BLaER1 treated with 17β-estradiol and CSF1 and Interleukin-3, amounts not matched to agents 10 nM and 100 nM (cell line): ENCODE measurements around the gene GRAMD2B.

ENCODE experiments used
- H3K27ac ChIP-seq, 11 experiments: shearing (Covaris generic); formaldehyde crosslinking; 2 replicates each; pipeline ENCODE4 v1.8.1; 2022
- H3K27me3 ChIP-seq, 11 experiments: shearing (Covaris generic); formaldehyde crosslinking; 2 replicates each; pipeline ENCODE4 v1.8.1; 2022
- H3K36me3 ChIP-seq, 11 experiments: shearing (Covaris generic); formaldehyde crosslinking; 2 replicates each; pipeline ENCODE4 v1.8.1; 2022
- H3K4me1 ChIP-seq, 10 experiments: shearing (Covaris generic); formaldehyde crosslinking; 2 replicates each; pipeline ENCODE4 v1.8.1; 2022
- H3K4me2 ChIP-seq, 11 experiments: shearing (Covaris generic); formaldehyde crosslinking; 2 replicates each; pipeline ENCODE4 v1.8.1; 2022
- H3K4me3 ChIP-seq, 10 experiments: shearing (Covaris generic); formaldehyde crosslinking; 2 replicates each; pipeline ENCODE4 v1.8.1; 2022
- H3K9ac ChIP-seq, 11 experiments: shearing (Covaris generic); formaldehyde crosslinking; 2 replicates each; pipeline ENCODE4 v1.8.1; 2022
- H3K9me3 ChIP-seq, 11 experiments: shearing (Covaris generic); formaldehyde crosslinking; replicated peaks in 1 of 11; 2 replicates each; pipeline ENCODE4 v1.8.1; 2022
- H4K20me1 ChIP-seq, 11 experiments: shearing (Covaris generic); formaldehyde crosslinking; 2 replicates each; pipeline ENCODE4 v1.8.1; 2022
- Cebpa-rat ChIP-seq, 11 experiments: shearing (Covaris generic); IDR thresholded peaks; 2 replicates each; pipeline ENCODE4 v1.8.1; 2022

The GRAMD2B gene

GRCh38 chr5:126506079-126506478 is 82.9 kb downstream of the GRAMD2B start:
- Histone ChIP-seq H3K4me2 (no peak overlapping the region), H3K27ac (no peak overlapping the region), H3K9me3 (0 out of 22 replicates have a peak, but pooled peaks cover 0 to 7% (median 0%) of the 10 kb centered on the region in 11 experiments), H3K27me3 (no peaks in the 10 kb centered on the region), H4K20me1 (no peaks in the 10 kb centered on the region), H3K4me1 (peaks cover 17 to 29% (median 23%) of the 10 kb centered on the region in 10 experiments), H3K36me3 (no peaks in the 10 kb centered on the region), H3K9ac (no peak overlapping the region), H3K4me3 (no peak overlapping the region)
- TF ChIP-seq Cebpa-rat (IDR thresholded peaks at IDR 0.05), result no peak

GRCh38 chr5:126508251-126508961 is 85.2 kb downstream of the GRAMD2B start:
- H3K4me3 ChIP-seq, result peak overlapping the region in 4 of 10 experiments; percentile 18 to 59 (median 39); a peak in 8 of 20 replicates
- no peaks in the 10 kb centered on the region for H4K20me1 ChIP-seq
- H3K4me2 ChIP-seq, result peak overlapping the region; percentile 48 to 85 (median 69)
- no peaks in the 10 kb centered on the region for H3K27me3 ChIP-seq
- peak overlapping the region in 6 of 11 experiments; percentile 14 to 47 (median 34); a peak in 4 of 22 replicates for H3K9ac ChIP-seq
- H3K27ac ChIP-seq, result peak overlapping the region in 9 of 11 experiments; percentile 10 to 73 (median 52); a peak in 16 of 22 replicates
- peaks cover 17 to 29% (median 22%) of the 10 kb centered on the region in 10 experiments for H3K4me1 ChIP-seq
- no peaks in the 10 kb centered on the region for H3K36me3 ChIP-seq
- no peak for TF ChIP-seq Cebpa-rat (IDR thresholded peaks at IDR 0.05)
- H3K9me3 ChIP-seq, result 0 out of 22 replicates have a peak, but pooled peaks cover 0 to 7% (median 0%) of the 10 kb centered on the region in 11 experiments

GRCh38 chr5:126508962-126509279 is 85.7 kb downstream of the GRAMD2B start:
- H3K4me2 ChIP-seq, result peak overlapping the region; percentile 48 to 85 (median 69)
- TF ChIP-seq Cebpa-rat (IDR thresholded peaks at IDR 0.05), result no peak

GRCh38 chr5:126509339-126509738 is 86.1 kb downstream of the GRAMD2B start:
- 0 out of 22 replicates have a peak, but pooled peaks cover 0 to 7% (median 0%) of the 10 kb centered on the region in 11 experiments for H3K9me3 ChIP-seq
- H3K36me3 ChIP-seq, result no peaks in the 10 kb centered on the region
- H3K27me3 ChIP-seq, result no peaks in the 10 kb centered on the region
- H3K4me3 ChIP-seq, result no peak overlapping the region
- no peaks in the 10 kb centered on the region for H4K20me1 ChIP-seq
- H3K4me1 ChIP-seq, result peaks cover 16 to 29% (median 22%) of the 10 kb centered on the region in 10 experiments
- H3K9ac ChIP-seq, result no peak overlapping the region
- peak overlapping the region in 10 of 11 experiments; percentile 48 to 85 (median 67); a peak in 21 of 22 replicates for H3K4me2 ChIP-seq
- H3K27ac ChIP-seq, result peak overlapping the region in 4 of 11 experiments; percentile 14 to 66 (median 44); a peak in 3 of 22 replicates
- no peak for TF ChIP-seq Cebpa-rat (IDR thresholded peaks at IDR 0.05)

More at GRCh38 chr5:126508962-126509279, 85.7 kb downstream of the GRAMD2B start:
- Histone ChIP-seq H3K9me3 (0 out of 22 replicates have a peak, but pooled peaks cover 0 to 7% (median 0%) of the 10 kb centered on the region in 11 experiments), H3K27me3 (no peaks in the 10 kb centered on the region), H3K9ac (peak overlapping the region in 6 of 11 experiments; percentile 14 to 47 (median 34); a peak in 4 of 22 replicates), H3K36me3 (no peaks in the 10 kb centered on the region), H3K4me1 (peaks cover 16 to 29% (median 22%) of the 10 kb centered on the region in 10 experiments), H3K4me3 (peak overlapping the region in 4 of 10 experiments; percentile 18 to 59 (median 39); a peak in 8 of 20 replicates), H3K27ac (peak overlapping the region in 9 of 11 experiments; percentile 10 to 73 (median 52); a peak in 16 of 22 replicates), H4K20me1 (no peaks in the 10 kb centered on the region)

- Histone ChIP-seq H3K4me3 (no peak overlapping the region), H3K27me3 (no peaks in the 10 kb centered on the region), H4K20me1 (no peaks in the 10 kb centered on the region), H3K4me2 (no peak overlapping the region), H3K27ac (no peak overlapping the region), H3K36me3 (no peaks in the 10 kb centered on the region), H3K4me1 (peaks cover 16 to 29% (median 22%) of the 10 kb centered on the region in 10 experiments), H3K9ac (no peak overlapping the region), H3K9me3 (0 out of 22 replicates have a peak, but pooled peaks cover 0 to 3% (median 0%) of the 10 kb centered on the region in 11 experiments)
- no peak for TF ChIP-seq Cebpa-rat (IDR thresholded peaks at IDR 0.05)
These were observed 88.8 kb downstream of the GRAMD2B start for GRCh38 chr5:126511961-126512360.

- H3K4me1 ChIP-seq, result peaks cover 16 to 29% (median 22%) of the 10 kb centered on the region in 10 experiments
- no peak overlapping the region for H3K9ac ChIP-seq
- no peak overlapping the region for H3K4me2 ChIP-seq
- no peaks in the 10 kb centered on the region for H3K36me3 ChIP-seq
- TF ChIP-seq Cebpa-rat (IDR thresholded peaks at IDR 0.05), result no peak
- no peaks in the 10 kb centered on the region for H3K9me3 ChIP-seq
- no peaks in the 10 kb centered on the region for H3K27me3 ChIP-seq
- H3K27ac ChIP-seq, result no peak overlapping the region
- H3K4me3 ChIP-seq, result no peak overlapping the region
- no peaks in the 10 kb centered on the region for H4K20me1 ChIP-seq
These were observed 89.2 kb downstream of the GRAMD2B start for GRCh38 chr5:126512451-126512850.

- Histone ChIP-seq H4K20me1 (no peaks in the 10 kb centered on the region), H3K4me3 (no peak overlapping the region), H3K4me2 (no peak overlapping the region), H3K27ac (no peak overlapping the region), H3K9ac (no peak overlapping the region), H3K36me3 (no peaks in the 10 kb centered on the region), H3K4me1 (peaks cover 14 to 22% (median 17%) of the 10 kb centered on the region in 10 experiments), H3K9me3 (no peaks in the 10 kb centered on the region), H3K27me3 (no peaks in the 10 kb centered on the region)
- no peak for TF ChIP-seq Cebpa-rat (IDR thresholded peaks at IDR 0.05)
These were observed 90.1 kb downstream of the GRAMD2B start for GRCh38 chr5:126513302-126513701.

- no peak for TF ChIP-seq Cebpa-rat (IDR thresholded peaks at IDR 0.05)
- no peak overlapping the region for H3K9ac ChIP-seq
- no peaks in the 10 kb centered on the region for H4K20me1 ChIP-seq
- H3K4me2 ChIP-seq, result no peak overlapping the region
- no peak overlapping the region for H3K27ac ChIP-seq
- H3K27me3 ChIP-seq, result no peaks in the 10 kb centered on the region
- peaks cover 10 to 18% (median 13%) of the 10 kb centered on the region in 10 experiments for H3K4me1 ChIP-seq
- no peaks in the 10 kb centered on the region for H3K9me3 ChIP-seq
- no peaks in the 10 kb centered on the region for H3K36me3 ChIP-seq
- H3K4me3 ChIP-seq, result no peak overlapping the region
These were observed 90.5 kb downstream of the GRAMD2B start for GRCh38 chr5:126513703-126514102.

GRCh38 chr5:126514131-126514557 is 90.9 kb downstream of the GRAMD2B start:
- Histone ChIP-seq H3K36me3 (no peaks in the 10 kb centered on the region), H3K9ac (no peak overlapping the region), H3K27ac (no peak overlapping the region), H3K4me2 (no peak overlapping the region), H3K27me3 (no peaks in the 10 kb centered on the region), H3K4me3 (no peak overlapping the region), H4K20me1 (no peaks in the 10 kb centered on the region), H3K9me3 (no peaks in the 10 kb centered on the region), H3K4me1 (peaks cover 6 to 14% (median 8%) of the 10 kb centered on the region in 10 experiments; a peak in 19 of 20 replicates)
- TF ChIP-seq Cebpa-rat (IDR thresholded peaks at IDR 0.05), result no peak
